ENCODE measurements around the gene STK35.

Gene STK35

DNA sequence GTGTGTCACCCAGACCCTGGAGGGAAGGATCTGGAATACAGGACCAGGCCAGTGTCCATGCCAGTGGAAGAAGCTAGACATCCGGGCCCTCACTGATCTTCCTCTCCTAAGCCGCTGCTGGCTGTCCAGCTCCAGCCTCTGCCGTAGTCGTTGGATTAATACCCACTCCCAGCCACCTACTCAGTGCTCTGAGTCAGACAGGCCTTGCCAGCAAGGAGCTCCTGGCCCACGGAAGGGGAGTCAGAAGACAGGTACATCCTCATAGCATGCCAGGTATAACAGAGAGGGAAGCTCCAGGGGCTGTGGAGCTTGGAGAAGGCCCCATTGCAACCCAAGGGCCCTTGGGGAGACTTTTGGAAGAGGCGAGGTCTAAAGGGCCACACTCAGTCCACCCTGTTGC, 49.0 kb downstream of the STK35 start:
- no peak overlapping the region for H3K4me3 ChIP-seq (ENCODE audit: control insufficient read depth, low read depth, low read length)
- TF ChIP-seq, protein P1, sequence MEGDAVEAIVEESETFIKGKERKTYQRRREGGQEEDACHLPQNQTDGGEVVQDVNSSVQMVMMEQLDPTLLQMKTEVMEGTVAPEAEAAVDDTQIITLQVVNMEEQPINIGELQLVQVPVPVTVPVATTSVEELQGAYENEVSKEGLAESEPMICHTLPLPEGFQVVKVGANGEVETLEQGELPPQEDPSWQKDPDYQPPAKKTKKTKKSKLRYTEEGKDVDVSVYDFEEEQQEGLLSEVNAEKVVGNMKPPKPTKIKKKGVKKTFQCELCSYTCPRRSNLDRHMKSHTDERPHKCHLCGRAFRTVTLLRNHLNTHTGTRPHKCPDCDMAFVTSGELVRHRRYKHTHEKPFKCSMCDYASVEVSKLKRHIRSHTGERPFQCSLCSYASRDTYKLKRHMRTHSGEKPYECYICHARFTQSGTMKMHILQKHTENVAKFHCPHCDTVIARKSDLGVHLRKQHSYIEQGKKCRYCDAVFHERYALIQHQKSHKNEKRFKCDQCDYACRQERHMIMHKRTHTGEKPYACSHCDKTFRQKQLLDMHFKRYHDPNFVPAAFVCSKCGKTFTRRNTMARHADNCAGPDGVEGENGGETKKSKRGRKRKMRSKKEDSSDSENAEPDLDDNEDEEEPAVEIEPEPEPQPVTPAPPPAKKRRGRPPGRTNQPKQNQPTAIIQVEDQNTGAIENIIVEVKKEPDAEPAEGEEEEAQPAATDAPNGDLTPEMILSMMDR (IDR thresholded peaks at IDR 0.05; ENCODE audit: control insufficient read depth, insufficient read depth, low read depth, low read length, missing control alignments), result no peak

DNA sequence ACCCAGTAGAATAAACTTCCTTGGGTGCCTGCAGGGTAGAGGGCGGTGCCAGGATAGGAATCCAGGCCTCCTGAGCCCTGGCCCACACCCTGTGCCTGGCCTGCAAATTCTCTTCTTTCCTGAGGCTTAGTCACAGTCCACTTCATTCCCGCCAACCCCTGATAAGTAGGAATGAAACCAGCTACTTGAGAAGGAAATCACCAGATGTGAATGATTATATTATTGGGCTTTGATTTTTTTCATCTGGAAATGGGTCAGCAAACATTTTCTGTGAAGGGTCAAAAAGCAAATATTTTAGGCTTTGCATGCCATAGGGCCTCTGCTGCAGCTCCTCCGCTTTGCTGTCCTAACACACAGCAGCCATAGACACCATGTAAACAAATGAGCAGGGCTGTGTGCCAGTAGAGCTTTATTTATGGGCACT, 50.2 kb downstream of the STK35 start:
- H3K4me3 ChIP-seq (ENCODE audit: control insufficient read depth, low read depth, low read length), result no peak overlapping the region
- peak; percentile 40 for DNase-seq (ENCODE audit: low read depth)
- TF ChIP-seq, protein P1 (IDR thresholded peaks at IDR 0.05; ENCODE audit: control insufficient read depth, insufficient read depth, low read depth, low read length, missing control alignments), result no peak

More for the DNA sequence above, 49.0 kb downstream of the STK35 start:
- DNase-seq (ENCODE audit: low read depth), result no peak

DNA sequence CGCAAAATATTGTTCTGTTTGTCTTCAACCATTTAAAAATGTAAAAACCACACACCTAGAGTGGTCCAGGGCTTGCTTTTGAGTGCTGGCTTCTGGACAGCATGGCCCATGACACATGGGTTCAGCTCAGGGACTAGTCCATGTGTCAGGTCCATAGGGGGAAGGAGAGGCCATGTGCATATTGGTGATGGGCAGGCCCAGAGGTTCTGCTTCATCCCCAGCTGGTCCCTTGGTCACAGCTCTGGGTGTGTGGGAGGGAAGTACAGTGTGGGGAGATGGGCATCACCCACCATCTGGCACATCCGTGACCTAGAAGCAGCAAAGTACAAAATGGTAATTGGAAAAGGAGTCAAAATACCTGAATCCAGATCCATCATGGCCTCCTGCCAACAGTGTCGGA, 50.7 kb downstream of the STK35 start:
- DNase-seq (ENCODE audit: low read depth), result no peak

DNA sequence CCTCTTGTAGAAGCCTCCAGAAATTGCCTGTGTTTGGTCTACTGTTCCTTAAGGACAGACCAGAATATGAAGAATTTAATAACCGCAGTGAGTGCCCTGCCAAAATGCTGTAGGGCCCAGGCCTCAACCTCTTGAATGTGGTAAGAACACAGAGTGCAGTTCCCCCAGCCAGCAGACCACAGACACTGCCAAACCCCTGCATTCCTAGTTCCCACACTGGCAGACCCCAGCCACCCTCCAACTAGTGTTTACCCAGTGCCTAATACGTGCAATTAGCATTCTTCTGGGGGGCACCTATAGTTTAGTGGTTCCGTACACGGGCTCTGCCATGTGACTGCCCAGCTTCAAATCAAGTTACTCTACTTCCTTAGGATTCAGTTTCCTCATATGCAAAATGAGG, 51.7 kb downstream of the STK35 start:
- TF ChIP-seq, protein P1 (IDR thresholded peaks at IDR 0.05; ENCODE audit: control insufficient read depth, insufficient read depth, low read depth, low read length, missing control alignments), result no peak
- H3K4me3 ChIP-seq (ENCODE audit: control insufficient read depth, low read depth, low read length), result no peak overlapping the region
- no peak for DNase-seq (ENCODE audit: low read depth)

More for the DNA sequence above, 50.7 kb downstream of the STK35 start:
- H3K4me3 ChIP-seq (ENCODE audit: control insufficient read depth, low read depth, low read length), result no peak overlapping the region
- TF ChIP-seq, protein P1 (IDR thresholded peaks at IDR 0.05; ENCODE audit: control insufficient read depth, insufficient read depth, low read depth, low read length, missing control alignments), result no peak

DNA sequence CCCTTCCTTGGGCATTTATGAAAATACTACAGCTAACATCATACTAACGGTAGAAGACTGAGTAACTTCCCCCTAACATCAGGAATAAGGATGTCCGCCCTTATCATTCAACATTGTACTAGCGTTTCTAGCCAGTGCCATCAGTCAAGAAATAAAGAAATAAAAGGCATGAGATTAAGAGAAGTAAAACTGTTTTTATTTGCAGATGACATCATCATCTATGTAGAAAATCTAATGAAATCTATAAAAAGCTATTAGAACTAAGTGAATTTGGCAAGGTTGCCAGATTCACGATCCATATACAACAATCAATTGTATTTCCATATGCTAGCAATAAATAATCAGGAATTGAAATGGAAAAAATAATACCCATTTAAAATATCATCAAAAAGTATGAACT, 54.6 kb downstream of the STK35 start:
- DNase-seq (ENCODE audit: low read depth), result no peak
- no peak overlapping the region for H3K4me3 ChIP-seq (ENCODE audit: control insufficient read depth, low read depth, low read length)
- TF ChIP-seq, protein P1 (IDR thresholded peaks at IDR 0.05; ENCODE audit: control insufficient read depth, insufficient read depth, low read depth, low read length, missing control alignments), result no peak

DNA sequence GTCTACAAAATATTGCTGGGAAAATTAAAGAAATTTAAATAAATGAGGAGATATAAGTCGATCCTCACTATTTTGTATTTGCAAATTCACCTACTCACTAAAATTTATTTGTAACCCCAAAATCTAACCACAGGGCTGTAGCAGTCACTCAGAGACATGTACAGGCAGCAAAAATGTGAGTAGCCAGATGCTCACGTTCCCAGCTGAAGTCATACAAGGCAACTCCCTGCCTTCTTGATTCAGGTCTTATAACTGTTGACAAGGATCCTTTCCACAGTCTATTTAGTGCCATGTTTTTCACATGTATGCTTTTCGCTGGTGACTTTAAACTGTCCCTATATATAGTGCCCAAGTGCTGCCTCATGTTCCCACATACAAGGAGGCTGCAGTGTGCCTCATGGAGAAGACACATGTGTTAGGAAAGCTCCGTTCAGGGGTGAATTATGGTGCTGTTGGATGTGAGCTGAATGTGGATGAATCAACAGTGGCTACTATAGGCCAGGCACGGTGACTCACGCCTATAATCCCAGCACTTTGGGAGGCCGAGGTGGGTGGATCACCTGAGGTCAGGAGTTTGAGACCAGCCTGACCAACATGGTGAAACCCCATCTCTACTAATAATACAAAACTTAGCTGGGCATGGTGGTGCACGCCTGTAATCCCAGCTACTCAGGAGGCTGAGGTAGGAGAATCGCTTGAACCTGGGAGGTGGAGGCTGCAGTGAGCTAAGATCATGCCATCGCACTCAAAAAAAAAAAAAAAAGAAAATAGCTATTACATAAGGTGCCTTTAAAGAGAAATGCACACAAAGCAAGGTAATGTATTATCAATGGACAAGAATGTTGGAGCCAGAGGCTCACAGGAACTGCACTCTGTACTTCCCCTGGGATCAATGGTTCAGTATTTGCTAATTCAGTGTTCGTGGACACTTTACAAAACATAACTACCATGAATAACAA, 55.3 kb downstream of the STK35 start:
- DNase-seq (ENCODE audit: low read depth), result no peak
- H3K4me3 ChIP-seq (ENCODE audit: control insufficient read depth, low read depth, low read length), result no peak overlapping the region
- TF ChIP-seq, protein P1 (IDR thresholded peaks at IDR 0.05; ENCODE audit: control insufficient read depth, insufficient read depth, low read depth, low read length, missing control alignments), result no peak

Measured in AG09309 (cell line).